HG03064 (cell line): ENCODE measurements around the gene PDSS2.
"Not testable (repeated sequence)": the region's sequence is repeated elsewhere in the genome, so short reads cannot be mapped to it uniquely, and the experiment has no call there.

Experiments used
- ATAC-seq: cut with Tn5 transposase; IDR thresholded peaks from one replicate; pipeline ENCODE4 v1.9.1; 2021; ENCODE audit warnings: low read depth; ENCODE audit not compliant: unreplicated experiment

PDSS2 gene

GRCh38 chr6:107230448-107230847 is 228.9 kb downstream of the PDSS2 start:
- no peak for ATAC-seq

- ATAC-seq: no peak
These were observed 229.3 kb downstream of the PDSS2 start for GRCh38 chr6:107230024-107230423.

DNA sequence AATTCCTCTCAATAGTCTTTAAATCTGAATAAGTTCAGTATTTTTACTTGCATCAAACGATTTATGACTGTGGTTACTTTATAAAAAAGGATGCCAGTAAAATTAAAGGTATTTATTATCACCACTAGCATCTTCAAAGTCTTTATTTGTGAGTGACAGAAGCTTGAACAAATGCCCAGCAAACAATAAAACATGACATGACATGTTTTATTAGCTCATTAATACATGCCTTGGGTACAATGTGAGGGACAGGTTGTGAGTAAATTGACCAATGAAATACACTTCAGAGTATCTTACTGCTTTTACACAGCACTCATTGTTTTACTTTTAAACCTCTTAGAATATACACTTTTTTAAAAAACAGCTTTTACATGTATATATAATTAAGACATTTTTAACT is 230.6 kb downstream of the PDSS2 start:
- ATAC-seq: no peak

GRCh38 chr6:107221519-107221918 is 237.8 kb downstream of the PDSS2 start:
- no peak for ATAC-seq

DNA sequence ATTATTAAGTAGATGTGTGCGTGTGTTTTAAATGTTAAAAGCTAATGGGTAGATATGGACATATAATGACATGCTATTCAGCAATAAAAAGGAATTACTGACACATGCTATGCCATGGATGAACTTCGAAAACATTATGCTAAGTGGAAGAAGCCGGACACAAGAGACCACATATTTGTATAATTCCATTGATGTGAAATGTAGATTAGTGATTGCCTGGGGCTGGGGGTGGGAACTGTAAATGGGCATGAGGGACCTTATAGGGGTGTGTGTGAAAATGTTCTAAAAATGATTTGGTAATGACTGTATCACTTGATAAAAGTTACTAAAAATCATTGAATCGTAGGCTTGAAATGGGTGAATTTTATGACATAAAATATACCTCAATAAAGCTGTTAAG is 239.5 kb downstream of the PDSS2 start:
- ATAC-seq: no peak

DNA sequence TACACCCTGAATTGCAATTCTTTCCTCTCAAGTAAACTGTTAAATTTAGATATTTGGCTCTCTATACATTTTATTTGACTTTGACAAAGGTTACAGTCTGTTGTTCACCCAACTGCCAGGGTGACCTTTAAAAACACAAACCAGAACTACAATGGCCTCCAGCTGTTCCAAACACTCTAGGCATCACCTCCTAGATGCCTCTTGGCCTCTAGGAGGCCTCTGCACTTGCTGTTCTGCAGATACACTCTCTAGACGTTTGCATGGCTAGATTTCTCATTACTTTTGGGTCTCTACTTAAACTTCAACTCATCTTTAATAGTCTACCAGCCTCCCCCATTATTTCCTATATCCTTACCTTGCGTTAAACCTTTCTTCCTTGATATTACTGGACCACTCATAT is 241.2 kb downstream of the PDSS2 start:
- no peak for ATAC-seq

- no peak for ATAC-seq
These were observed 242.1 kb downstream of the PDSS2 start for GRCh38 chr6:107217248-107217647.

DNA sequence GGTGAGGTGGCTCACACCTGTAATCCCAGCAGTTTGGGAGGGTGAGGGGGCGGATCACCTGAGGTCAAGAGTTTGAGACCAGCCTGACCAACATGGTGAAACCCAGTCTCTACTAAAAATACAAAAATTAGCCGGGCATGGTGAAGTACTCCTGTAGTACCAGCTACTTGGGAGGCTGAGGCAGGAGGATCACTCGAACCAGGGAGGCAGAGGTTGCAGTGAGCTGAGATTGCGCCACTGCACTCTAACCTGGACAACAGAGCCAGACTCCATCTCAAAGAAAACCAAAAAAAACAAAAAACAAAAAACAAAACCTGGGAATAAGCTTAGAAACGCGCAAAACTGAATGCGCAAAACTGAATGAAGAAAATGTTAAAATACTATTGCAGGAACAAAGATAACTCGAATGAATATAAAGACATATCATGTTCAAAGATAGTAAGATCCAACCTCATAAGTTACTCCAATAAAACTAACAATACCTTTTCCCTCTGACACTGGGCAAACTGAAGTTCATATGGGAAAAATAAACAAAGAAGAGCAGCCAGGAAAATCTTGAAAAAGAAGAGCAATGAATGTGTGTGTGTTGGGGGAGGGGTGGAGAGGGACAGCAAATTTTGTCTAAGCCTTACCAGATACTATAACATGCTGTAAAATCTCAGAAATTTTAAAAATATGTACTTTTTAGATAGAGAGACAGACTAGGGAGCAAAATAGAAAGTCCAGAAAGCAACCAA is 243.0 kb downstream of the PDSS2 start:
- ATAC-seq: no peak

DNA sequence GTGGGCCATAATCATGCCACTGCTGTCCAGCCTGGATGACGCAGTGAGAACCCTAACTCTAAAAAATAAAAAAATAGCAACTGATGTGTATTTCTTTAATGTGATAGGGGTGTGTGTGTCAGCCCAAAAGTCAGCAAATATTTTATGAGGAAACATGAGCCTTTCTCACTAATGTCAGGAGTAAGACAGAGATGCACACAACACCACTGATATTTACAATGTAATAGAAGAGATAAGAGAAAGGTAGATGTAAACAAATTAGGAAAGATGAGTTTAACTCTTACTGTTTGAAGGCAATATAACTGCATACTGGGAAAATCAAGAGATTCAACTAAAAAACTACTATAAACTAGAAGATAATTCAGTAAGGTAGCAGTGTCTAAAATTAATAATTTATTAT is 244.0 kb downstream of the PDSS2 start:
- ATAC-seq: no peak

GRCh38 chr6:107214655-107215054 is 244.7 kb downstream of the PDSS2 start:
- no peak for ATAC-seq

DNA sequence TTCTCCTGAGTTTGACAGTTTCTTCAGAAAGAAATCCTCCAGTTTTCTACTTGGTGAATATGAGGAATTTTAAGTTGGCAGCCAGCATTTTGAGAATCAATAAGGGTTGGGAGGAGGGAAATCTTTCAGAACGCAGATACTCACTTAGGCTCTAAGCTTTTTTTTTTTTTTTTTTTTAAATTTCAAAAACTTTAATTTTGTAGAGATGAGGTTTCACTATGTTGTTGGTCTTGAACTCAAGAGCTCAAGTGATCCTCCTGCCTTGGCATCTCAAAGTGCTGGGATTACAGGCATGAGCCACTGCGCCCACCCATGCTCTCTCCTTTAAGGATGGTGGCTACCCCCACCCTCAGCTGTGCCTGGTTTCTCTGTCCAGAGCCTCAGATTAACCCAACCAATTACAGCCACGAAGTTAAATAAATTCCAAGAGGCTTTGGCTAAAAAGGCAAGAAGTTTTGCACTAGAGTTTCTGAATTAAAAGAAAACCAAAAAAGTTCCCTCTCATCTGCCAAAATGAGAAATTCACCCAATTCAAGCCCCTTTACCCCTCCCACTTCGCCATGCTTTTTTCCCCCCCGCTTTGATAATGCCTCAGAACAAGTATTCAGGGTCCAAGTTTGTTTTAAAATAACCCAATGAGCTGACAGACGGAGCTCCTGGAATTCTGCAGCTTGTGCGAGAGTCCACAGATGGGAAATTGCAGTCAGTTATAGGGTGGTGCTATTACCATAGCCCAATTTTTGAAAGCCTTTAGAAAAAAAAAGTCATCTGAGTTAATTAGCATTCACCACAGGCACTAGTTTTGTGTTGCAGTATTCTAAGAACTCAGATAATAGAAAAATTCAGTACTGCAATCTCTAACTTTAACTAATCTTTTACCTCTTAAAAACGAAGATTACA is 249.7 kb downstream of the PDSS2 start:
- ATAC-seq: no peak

DNA sequence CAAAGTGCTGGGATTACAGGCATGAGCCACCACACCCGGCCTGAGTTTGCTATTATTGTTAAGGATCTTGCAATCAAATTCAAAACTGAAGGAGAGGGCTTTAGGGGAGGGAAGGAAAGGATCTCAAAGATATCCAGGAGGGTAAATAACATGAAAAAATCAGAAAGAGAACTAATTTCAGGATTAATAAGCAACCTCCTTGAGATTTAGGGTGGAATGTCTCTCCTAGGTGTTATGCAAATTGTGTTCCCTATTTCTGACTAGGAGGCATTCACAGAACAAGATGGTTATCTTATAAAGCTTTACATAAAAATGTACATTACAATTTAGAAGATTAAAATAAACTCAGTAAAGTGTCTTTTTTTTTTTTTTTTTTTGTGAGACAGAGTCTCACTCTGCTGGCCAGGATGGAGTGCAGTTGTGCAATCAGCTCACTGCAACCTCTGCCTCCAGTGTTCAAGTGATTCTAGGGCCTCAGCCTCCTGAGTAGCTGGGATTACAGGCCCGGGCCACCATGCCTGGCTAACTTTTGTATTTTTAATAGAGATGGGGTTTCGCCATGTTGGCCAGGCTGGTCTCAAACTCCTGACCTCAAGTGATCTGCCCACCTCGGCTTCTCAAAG is 252.0 kb downstream of the PDSS2 start:
- no peak for ATAC-seq

GRCh38 chr6:107205058-107205998 is 254.0 kb downstream of the PDSS2 start:
- ATAC-seq: no peak

GRCh38 chr6:107202876-107203468 is 256.4 kb downstream of the PDSS2 start:
- no peak for ATAC-seq

- no peak for ATAC-seq
These were observed 260.5 kb downstream of the PDSS2 start for GRCh38 chr6:107198631-107199416.

DNA sequence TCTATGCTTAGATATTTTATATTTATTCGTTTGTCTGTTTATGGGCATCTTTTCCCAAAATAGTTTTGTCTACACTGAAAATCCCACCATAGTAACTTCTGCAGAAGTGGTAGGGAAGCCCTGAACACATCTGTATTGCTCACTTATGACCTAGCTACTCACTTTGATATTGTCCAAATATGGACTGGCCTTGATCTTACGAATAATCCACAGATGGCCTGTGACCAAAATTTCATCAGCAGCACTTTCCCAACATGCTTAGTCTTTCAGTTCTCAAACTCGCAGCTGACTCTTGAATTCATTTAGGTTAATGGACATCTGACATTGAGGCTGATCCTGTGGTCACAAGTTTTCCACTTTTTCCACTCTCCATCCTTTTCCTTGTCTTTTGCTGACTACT is 263.2 kb downstream of the PDSS2 start:
- no peak for ATAC-seq

DNA sequence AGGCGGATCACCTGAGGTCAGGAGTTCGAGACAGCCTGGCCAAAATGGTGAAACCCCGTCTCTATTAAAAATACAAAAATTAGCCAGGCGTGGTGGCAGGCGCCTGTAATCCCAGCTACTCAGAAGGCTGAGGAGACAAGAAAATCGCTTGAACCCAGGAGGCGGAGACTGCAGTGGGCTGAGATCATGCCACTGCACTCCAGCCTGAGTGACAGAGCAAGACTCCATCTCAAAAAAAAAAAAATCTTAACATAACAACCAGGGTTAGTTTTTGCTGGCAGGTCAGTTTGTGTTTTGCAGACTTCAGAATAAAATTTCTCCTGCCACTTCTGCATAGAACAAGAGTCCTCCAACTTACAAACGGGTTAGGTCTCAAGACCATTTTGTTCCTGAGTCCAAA is 264.6 kb downstream of the PDSS2 start:
- ATAC-seq: not testable (repeated sequence)

- ATAC-seq: no peak
These were observed 266.5 kb downstream of the PDSS2 start for GRCh38 chr6:107192830-107193229.

- no peak for ATAC-seq
These were observed 271.7 kb downstream of the PDSS2 start for GRCh38 chr6:107187630-107188029.
